Astrocyte (in vitro differentiated cells and primary cell): ENCODE measurements around the gene CACNA1C.

ENCODE experiments used
- CTCF ChIP-seq: IDR thresholded peaks from 2 replicates; pipeline ENCODE4 v1.5.1; 2011; ENCODE audit warnings: low read depth, mild to moderate bottlenecking, inconsistent platforms, low read length, moderate library complexity; ENCODE audit not compliant: insufficient read depth
- EZH2 ChIP-seq: IDR thresholded peaks from 2 replicates; pipeline ENCODE4 v1.6.1; 2012; ENCODE audit warnings: mild to moderate bottlenecking, low read length, inconsistent platforms; ENCODE audit not compliant: insufficient read depth

GRCh38 chr12:2165927-2166326, 113.1 kb downstream of the CACNA1C start:
- TF ChIP-seq CTCF (no peak), EZH2 (no peak)
